ENCODE results near the gene TRPM3.

Gene TRPM3

DNA sequence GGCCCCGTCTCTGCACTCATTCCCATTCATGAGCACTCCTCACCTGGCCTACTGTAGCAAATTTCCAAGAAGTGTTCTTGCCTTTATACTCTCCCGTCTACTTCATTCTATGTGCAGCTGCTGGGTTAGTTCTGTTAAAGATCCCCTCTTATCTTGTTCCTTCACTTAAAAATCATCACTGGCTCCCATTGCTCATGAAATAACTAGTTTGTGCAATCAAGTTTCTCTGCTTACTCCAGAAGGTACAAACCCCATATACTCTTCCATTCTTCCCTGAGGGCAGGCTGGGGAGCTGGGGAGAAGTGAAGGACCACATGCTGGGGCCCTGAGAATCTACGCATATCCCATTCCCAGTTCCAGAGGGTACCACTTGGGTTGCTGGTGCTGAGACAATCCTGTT is 622.6 kb downstream of the TRPM3 start:
- no peak overlapping the region for H3K9ac ChIP-seq (ENCODE audit: low read length)
- no peaks in the 10 kb centered on the region for H3F3A ChIP-seq (ENCODE audit: insufficient read depth, low read length)
- H3K4me1 ChIP-seq (ENCODE audit: low read length): no peaks in the 10 kb centered on the region
- no peaks in the 10 kb centered on the region for H3K9me3 ChIP-seq (replicated peaks; ENCODE audit: insufficient read depth, low read length)
- no peak for DNase-seq
- no peaks in the 10 kb centered on the region for H3K9me2 ChIP-seq (replicated peaks; ENCODE audit: insufficient read depth, low read length)
- no peaks in the 10 kb centered on the region for H3K36me3 ChIP-seq (replicated peaks; ENCODE audit: insufficient read depth, low read length)
- H2AFZ ChIP-seq (ENCODE audit: low read length): no peak overlapping the region
- no peak overlapping the region for H3K27ac ChIP-seq (ENCODE audit: low read length)
- no peaks in the 10 kb centered on the region for H4K20me1 ChIP-seq (ENCODE audit: insufficient read depth, low read length)
- TF ChIP-seq EZH2 (optimal IDR thresholded peaks at IDR 0.05; ENCODE audit: low read depth, low read length): no peak
- TF ChIP-seq, protein P1, sequence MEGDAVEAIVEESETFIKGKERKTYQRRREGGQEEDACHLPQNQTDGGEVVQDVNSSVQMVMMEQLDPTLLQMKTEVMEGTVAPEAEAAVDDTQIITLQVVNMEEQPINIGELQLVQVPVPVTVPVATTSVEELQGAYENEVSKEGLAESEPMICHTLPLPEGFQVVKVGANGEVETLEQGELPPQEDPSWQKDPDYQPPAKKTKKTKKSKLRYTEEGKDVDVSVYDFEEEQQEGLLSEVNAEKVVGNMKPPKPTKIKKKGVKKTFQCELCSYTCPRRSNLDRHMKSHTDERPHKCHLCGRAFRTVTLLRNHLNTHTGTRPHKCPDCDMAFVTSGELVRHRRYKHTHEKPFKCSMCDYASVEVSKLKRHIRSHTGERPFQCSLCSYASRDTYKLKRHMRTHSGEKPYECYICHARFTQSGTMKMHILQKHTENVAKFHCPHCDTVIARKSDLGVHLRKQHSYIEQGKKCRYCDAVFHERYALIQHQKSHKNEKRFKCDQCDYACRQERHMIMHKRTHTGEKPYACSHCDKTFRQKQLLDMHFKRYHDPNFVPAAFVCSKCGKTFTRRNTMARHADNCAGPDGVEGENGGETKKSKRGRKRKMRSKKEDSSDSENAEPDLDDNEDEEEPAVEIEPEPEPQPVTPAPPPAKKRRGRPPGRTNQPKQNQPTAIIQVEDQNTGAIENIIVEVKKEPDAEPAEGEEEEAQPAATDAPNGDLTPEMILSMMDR (IDR thresholded peaks at IDR 0.05; ENCODE audit: low read length): no peak
- no peak for TF ChIP-seq EZH2phosphoT487 (IDR thresholded peaks at IDR 0.05; ENCODE audit: low read length)
- no peak overlapping the region for H3K4me2 ChIP-seq (ENCODE audit: low read depth, low read length)
- H3K27me3 ChIP-seq (replicated peaks; ENCODE audit: insufficient read depth, low read length): no peaks in the 10 kb centered on the region
- no peaks in the 10 kb centered on the region for H3K79me2 ChIP-seq (ENCODE audit: low read length)
- no peak overlapping the region for H3K4me3 ChIP-seq (ENCODE audit: low read length)

DNA sequence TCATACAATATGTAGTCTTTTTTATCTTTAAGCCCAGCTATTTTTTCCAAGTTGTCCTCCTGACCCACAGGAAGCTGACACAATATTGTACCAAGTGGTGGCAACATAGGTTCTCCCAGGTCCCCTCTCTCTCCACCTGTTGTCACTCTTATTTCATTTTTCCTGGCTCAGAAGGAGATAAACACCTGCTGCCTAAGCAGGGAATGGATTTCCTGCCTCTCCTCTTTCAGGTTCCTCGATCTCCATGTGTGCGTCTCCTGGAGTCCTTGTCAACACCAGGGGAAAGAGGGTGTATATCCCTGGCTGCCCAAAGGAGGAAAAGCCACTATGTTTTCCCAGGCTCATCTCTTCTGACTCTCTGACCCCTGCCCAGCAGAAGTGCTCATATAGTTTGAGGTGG is 625.2 kb downstream of the TRPM3 start:
- no peaks in the 10 kb centered on the region for H3F3A ChIP-seq (ENCODE audit: insufficient read depth, low read length)
- no peak overlapping the region for H3K4me3 ChIP-seq (ENCODE audit: low read length)
- TF ChIP-seq EZH2 (optimal IDR thresholded peaks at IDR 0.05; ENCODE audit: low read depth, low read length) (no peak), EZH2phosphoT487 (IDR thresholded peaks at IDR 0.05; ENCODE audit: low read length) (no peak)
- TF ChIP-seq, protein P1 (IDR thresholded peaks at IDR 0.05; ENCODE audit: low read length): no peak
- no peaks in the 10 kb centered on the region for H3K79me2 ChIP-seq (ENCODE audit: low read length)
- no peak overlapping the region for H3K9ac ChIP-seq (ENCODE audit: low read length)
- no peaks in the 10 kb centered on the region for H3K9me2 ChIP-seq (replicated peaks; ENCODE audit: insufficient read depth, low read length)
- no peak overlapping the region for H3K27ac ChIP-seq (ENCODE audit: low read length)
- H3K27me3 ChIP-seq (replicated peaks; ENCODE audit: insufficient read depth, low read length): no peaks in the 10 kb centered on the region
- no peaks in the 10 kb centered on the region for H3K36me3 ChIP-seq (replicated peaks; ENCODE audit: insufficient read depth, low read length)
- no peak overlapping the region for H3K4me2 ChIP-seq (ENCODE audit: low read depth, low read length)
- DNase-seq: no peak
- no peak overlapping the region for H2AFZ ChIP-seq (ENCODE audit: low read length)
- H3K9me3 ChIP-seq (replicated peaks; ENCODE audit: insufficient read depth, low read length): no peaks in the 10 kb centered on the region
- no peaks in the 10 kb centered on the region for H3K4me1 ChIP-seq (ENCODE audit: low read length)
- no peaks in the 10 kb centered on the region for H4K20me1 ChIP-seq (ENCODE audit: insufficient read depth, low read length)

DNA sequence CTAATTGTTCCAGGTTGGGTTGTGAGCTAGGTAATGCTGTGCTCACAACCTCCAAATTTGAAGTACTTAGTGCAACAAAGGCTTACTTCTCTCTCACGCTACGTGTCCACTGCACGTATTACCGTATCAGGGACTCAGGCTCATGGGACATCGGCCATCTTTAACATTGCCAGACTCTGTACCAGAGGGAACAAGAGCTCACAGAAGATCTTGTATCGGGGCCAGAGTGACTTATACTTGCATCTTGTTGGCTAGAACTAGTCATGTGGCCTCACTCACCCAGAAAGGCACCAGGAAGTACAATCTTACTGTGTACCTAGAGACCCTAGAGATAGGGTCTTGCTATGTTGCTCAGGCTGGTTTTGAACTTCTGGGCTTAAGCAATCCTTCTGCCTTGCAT is 625.9 kb downstream of the TRPM3 start:
- H3K9me3 ChIP-seq (replicated peaks; ENCODE audit: insufficient read depth, low read length): no peaks in the 10 kb centered on the region
- no peak for TF ChIP-seq EZH2 (optimal IDR thresholded peaks at IDR 0.05; ENCODE audit: low read depth, low read length)
- no peak for TF ChIP-seq EZH2phosphoT487 (IDR thresholded peaks at IDR 0.05; ENCODE audit: low read length)
- TF ChIP-seq, protein P1 (IDR thresholded peaks at IDR 0.05; ENCODE audit: low read length): no peak
- H2AFZ ChIP-seq (ENCODE audit: low read length): no peak overlapping the region
- H3K36me3 ChIP-seq (replicated peaks; ENCODE audit: insufficient read depth, low read length): no peaks in the 10 kb centered on the region
- H3F3A ChIP-seq (ENCODE audit: insufficient read depth, low read length): no peaks in the 10 kb centered on the region
- no peak overlapping the region for H3K4me3 ChIP-seq (ENCODE audit: low read length)
- no peaks in the 10 kb centered on the region for H3K4me1 ChIP-seq (ENCODE audit: low read length)
- no peak for DNase-seq
- no peaks in the 10 kb centered on the region for H4K20me1 ChIP-seq (ENCODE audit: insufficient read depth, low read length)
- no peak overlapping the region for H3K9ac ChIP-seq (ENCODE audit: low read length)
- H3K27me3 ChIP-seq (replicated peaks; ENCODE audit: insufficient read depth, low read length): no peaks in the 10 kb centered on the region
- no peak overlapping the region for H3K4me2 ChIP-seq (ENCODE audit: low read depth, low read length)
- no peak overlapping the region for H3K27ac ChIP-seq (ENCODE audit: low read length)
- no peaks in the 10 kb centered on the region for H3K79me2 ChIP-seq (ENCODE audit: low read length)
- no peaks in the 10 kb centered on the region for H3K9me2 ChIP-seq (replicated peaks; ENCODE audit: insufficient read depth, low read length)
